ENCODE results near the gene TCAIM. TPM values are rescaled to one million over a fixed set of nuclear protein-coding genes. Genes with fewer than 3 reads are reported as not detected.

TCAIM gene
- total RNA-seq, 1 experiment from 2014 or later, result 19.5 TPM

DNA sequence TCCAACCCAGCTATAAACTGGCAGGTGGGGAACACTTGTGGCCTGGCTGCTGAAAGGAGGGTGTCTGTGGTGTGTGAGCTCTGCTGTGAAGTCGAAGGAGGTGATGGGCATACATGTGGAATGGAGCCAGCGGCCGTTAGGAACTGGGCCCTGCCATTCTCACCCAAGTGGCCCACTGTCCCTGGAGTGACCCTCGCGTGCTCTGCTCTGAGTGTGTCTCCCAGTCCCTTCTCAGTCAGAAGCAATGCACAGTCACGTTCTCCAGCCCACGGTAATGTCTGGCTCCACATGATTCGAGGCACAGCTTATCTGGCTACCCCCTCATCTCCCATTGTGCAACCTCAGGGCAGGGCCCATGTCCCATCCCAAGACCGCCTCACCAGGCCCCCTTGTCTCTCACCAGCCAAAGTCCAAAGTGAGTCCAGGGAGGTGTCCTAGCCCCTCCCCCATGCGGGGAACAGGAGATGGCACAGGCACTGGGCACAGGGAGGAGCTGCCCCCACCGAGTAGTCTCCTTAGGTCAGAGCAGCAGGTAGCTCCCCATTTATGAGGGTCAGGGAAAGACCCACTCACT lies 76.0 kb downstream of the TCAIM start:
- Histone ChIP-seq H3K27me3 (ENCODE audit: control insufficient read depth, insufficient read depth, low read length) (no peaks in the 10 kb centered on the region), H3K4me3 (ENCODE audit: low read depth in 2 of 2, low read length in 2 of 2) (no peak overlapping the region), H3K36me3 (ENCODE audit: control insufficient read depth, insufficient read depth, low read length) (no peaks in the 10 kb centered on the region), H3K9me3 (ENCODE audit: control insufficient read depth, insufficient read depth, low read depth, low read length) (no peaks in the 10 kb centered on the region), H3K4me1 (ENCODE audit: control insufficient read depth, insufficient read depth, low read length) (no peaks in the 10 kb centered on the region), H3K27ac (ENCODE audit: low read length) (no peak overlapping the region)
- TF ChIP-seq SIN3A (IDR thresholded peaks at IDR 0.05; ENCODE audit: borderline replicate concordance, insufficient read depth, low read depth, low read length), result no peak
- TF ChIP-seq POLR2AphosphoS5 (IDR thresholded peaks at IDR 0.05; ENCODE audit: low read depth, low read length), result no peak
- no peak for TF ChIP-seq TCF7L2 (IDR thresholded peaks at IDR 0.05; ENCODE audit: low read depth, low read length)
- TF ChIP-seq, protein P1, sequence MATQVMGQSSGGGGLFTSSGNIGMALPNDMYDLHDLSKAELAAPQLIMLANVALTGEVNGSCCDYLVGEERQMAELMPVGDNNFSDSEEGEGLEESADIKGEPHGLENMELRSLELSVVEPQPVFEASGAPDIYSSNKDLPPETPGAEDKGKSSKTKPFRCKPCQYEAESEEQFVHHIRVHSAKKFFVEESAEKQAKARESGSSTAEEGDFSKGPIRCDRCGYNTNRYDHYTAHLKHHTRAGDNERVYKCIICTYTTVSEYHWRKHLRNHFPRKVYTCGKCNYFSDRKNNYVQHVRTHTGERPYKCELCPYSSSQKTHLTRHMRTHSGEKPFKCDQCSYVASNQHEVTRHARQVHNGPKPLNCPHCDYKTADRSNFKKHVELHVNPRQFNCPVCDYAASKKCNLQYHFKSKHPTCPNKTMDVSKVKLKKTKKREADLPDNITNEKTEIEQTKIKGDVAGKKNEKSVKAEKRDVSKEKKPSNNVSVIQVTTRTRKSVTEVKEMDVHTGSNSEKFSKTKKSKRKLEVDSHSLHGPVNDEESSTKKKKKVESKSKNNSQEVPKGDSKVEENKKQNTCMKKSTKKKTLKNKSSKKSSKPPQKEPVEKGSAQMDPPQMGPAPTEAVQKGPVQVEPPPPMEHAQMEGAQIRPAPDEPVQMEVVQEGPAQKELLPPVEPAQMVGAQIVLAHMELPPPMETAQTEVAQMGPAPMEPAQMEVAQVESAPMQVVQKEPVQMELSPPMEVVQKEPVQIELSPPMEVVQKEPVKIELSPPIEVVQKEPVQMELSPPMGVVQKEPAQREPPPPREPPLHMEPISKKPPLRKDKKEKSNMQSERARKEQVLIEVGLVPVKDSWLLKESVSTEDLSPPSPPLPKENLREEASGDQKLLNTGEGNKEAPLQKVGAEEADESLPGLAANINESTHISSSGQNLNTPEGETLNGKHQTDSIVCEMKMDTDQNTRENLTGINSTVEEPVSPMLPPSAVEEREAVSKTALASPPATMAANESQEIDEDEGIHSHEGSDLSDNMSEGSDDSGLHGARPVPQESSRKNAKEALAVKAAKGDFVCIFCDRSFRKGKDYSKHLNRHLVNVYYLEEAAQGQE (IDR thresholded peaks at IDR 0.05; ENCODE audit: insufficient read depth in 1 of 2, low read depth in 2 of 2, low read length in 1 of 2), result no peak
- TF ChIP-seq, protein P2, sequence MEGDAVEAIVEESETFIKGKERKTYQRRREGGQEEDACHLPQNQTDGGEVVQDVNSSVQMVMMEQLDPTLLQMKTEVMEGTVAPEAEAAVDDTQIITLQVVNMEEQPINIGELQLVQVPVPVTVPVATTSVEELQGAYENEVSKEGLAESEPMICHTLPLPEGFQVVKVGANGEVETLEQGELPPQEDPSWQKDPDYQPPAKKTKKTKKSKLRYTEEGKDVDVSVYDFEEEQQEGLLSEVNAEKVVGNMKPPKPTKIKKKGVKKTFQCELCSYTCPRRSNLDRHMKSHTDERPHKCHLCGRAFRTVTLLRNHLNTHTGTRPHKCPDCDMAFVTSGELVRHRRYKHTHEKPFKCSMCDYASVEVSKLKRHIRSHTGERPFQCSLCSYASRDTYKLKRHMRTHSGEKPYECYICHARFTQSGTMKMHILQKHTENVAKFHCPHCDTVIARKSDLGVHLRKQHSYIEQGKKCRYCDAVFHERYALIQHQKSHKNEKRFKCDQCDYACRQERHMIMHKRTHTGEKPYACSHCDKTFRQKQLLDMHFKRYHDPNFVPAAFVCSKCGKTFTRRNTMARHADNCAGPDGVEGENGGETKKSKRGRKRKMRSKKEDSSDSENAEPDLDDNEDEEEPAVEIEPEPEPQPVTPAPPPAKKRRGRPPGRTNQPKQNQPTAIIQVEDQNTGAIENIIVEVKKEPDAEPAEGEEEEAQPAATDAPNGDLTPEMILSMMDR (IDR thresholded peaks at IDR 0.05), result no peak
- BruUV-seq (replicated peaks), result no TSS peak
- CTCF ChIA-PET, result interaction anchor here (0.6 kb wide), 1 partner anchor 57 kb away, joined by 6 read pairs; no protein-coding TSS in a partner anchor
- POLR2A ChIA-PET, result no interaction called here
- DNase-seq (ENCODE audit: low read depth, low spot score) (no peak), ATAC-seq (no peak)
- in situ Hi-C loops (cut with HindIII; ENCODE audit: low pct_unique_long_range_greater_than_20kb, low sequenced_read_pairs) (no loop called here), intact Hi-C loops (cut with micrococcal nuclease; ENCODE audit: unreplicated experiment) (no loop called here)

DNA sequence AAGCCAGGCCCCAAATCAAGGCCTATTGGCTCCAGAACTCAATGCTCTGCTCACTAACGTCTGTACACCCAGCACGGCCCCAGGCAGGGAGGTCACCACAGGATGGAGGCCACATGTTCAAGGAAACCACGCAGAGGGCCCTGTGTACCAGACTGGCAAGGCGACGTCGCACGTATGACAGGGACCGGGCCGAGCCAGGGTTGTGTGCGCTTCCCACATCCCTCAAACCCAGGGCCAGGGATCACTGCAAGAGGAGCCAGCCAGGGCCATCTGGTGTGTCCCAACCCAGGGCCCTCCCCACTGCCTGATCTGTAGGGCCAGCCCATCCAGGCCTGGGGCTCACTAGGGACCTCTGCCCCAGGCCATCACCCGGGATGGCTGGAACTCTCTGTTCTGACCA lies 76.9 kb downstream of the TCAIM start:
- intact Hi-C loops (cut with micrococcal nuclease; ENCODE audit: unreplicated experiment), result no loop called here
- POLR2A ChIA-PET, result no interaction called here
- no peak overlapping the region for H3K4me3 ChIP-seq (ENCODE audit: low read depth in 2 of 2, low read length in 2 of 2)
- no TSS peak for BruUV-seq (replicated peaks)
- CTCF ChIA-PET, result interaction anchor here (0.6 kb wide), 1 partner anchor 56 kb away, joined by 6 read pairs; no protein-coding TSS in a partner anchor
- H3K4me1 ChIP-seq (ENCODE audit: control insufficient read depth, insufficient read depth, low read length), result no peaks in the 10 kb centered on the region
- TF ChIP-seq SIN3A (IDR thresholded peaks at IDR 0.05; ENCODE audit: borderline replicate concordance, insufficient read depth, low read depth, low read length), result no peak
- no peak for ATAC-seq
- in situ Hi-C loops (cut with HindIII; ENCODE audit: low pct_unique_long_range_greater_than_20kb, low sequenced_read_pairs), result no loop called here
- no peaks in the 10 kb centered on the region for H3K9me3 ChIP-seq (ENCODE audit: control insufficient read depth, insufficient read depth, low read depth, low read length)
- DNase-seq (ENCODE audit: low read depth, low spot score), result no peak
- no peak overlapping the region for H3K27ac ChIP-seq (ENCODE audit: low read length)
- no peaks in the 10 kb centered on the region for H3K27me3 ChIP-seq (ENCODE audit: control insufficient read depth, insufficient read depth, low read length)
- H3K36me3 ChIP-seq (ENCODE audit: control insufficient read depth, insufficient read depth, low read length), result no peaks in the 10 kb centered on the region
